ENCODE measurements around the gene SNX13.

GRCh38 chr7:17942231-17942630 is 1.9 kb upstream of the SNX13 start:
- TF ChIP-seq POLR2A (IDR thresholded peaks at IDR 0.05) (no peak), CTCF (IDR thresholded peaks at IDR 0.05) (no peak)
